GM12873 (cell line): ENCODE measurements around the gene FARS2.

Source experiments
- TF ChIP-seq, protein P1 (sequence below): IDR thresholded peaks from 2 replicates; pipeline ENCODE4 v1.5.1; 2012; ENCODE audit warnings: low read depth, mild to moderate bottlenecking, moderate library complexity, low read length, control low read depth; ENCODE audit not compliant: insufficient read depth; ENCODE audit errors: missing control alignments

Gene FARS2

DNA sequence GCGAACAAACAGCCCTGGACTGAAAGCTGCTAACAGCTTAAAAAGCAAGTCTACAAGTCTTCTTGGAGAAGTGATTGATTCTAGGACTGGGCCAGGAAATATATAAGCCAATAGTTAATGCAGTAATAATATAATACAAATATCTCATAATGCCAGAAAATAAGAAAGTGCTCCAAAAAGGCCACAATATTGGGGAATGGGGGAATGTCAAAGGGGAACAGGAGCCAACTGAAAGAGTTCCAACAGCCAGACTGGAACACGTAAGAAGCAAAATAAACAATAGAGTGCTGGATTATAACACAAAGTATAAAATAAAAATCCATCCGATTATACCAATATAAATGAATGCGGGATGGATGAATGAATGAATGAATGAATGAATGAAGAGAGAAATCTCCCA lies 449.6 kb downstream of the FARS2 start:
- TF ChIP-seq, protein P1, sequence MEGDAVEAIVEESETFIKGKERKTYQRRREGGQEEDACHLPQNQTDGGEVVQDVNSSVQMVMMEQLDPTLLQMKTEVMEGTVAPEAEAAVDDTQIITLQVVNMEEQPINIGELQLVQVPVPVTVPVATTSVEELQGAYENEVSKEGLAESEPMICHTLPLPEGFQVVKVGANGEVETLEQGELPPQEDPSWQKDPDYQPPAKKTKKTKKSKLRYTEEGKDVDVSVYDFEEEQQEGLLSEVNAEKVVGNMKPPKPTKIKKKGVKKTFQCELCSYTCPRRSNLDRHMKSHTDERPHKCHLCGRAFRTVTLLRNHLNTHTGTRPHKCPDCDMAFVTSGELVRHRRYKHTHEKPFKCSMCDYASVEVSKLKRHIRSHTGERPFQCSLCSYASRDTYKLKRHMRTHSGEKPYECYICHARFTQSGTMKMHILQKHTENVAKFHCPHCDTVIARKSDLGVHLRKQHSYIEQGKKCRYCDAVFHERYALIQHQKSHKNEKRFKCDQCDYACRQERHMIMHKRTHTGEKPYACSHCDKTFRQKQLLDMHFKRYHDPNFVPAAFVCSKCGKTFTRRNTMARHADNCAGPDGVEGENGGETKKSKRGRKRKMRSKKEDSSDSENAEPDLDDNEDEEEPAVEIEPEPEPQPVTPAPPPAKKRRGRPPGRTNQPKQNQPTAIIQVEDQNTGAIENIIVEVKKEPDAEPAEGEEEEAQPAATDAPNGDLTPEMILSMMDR, result no peak

DNA sequence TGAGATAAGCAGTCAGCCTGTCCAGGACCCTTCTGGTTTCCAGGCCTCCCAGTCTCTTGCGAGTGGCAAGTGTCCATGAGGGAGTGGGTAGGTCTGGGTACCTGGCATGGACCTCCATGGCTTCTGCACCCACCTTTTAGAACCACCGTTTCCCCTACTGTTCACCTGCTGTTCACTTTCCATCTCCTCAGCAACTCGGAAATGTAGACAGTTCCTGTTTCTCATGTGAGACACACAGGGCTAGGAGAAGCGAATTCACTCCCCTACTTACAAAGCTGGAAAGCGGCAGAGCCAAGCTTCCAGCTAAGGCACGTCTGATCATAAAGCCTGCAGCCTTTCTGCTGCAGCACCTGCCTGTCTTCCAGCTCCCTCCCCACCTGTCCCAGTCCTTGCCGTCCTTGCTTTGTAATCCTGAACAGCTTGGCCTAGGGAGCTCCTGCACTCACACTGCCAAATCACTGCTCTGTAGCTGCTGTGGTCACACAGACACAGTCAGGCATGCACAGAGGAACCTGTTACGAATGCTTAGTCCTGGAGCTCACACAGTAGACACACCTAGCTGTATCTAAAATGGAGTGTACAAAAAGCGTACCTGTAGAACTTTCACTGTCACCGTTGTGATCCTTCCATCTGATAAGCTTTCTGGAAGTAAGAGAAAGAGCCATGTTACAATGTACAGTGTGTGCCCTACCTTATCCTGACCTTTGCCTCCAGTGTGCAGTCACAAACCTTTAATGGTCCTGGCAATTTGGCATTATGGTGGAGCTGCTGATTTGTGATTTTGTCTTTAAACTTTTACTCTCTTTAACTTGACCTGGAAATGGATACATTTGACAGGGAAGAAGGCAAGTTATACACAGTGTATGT lies 451.3 kb downstream of the FARS2 start:
- TF ChIP-seq, protein P1, result no peak

DNA sequence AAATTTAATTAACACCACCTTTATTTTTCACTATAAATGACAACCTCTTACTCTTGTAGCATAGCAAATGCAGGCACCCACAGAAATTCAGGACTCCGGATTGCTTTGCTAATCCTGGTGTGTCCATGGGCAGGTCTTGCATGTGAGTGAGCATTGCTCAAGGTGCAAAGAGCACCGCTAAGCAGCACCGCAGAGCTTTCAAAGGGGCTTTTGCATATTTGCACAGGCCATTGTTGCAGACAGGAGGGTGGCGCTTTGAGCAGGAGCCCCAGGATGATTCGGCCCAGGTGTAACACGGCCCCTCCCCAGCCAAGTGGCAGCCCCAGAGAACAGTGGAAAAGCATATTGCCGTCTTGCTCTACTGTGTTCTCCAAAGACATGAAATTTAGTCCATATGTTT lies 452.2 kb downstream of the FARS2 start:
- TF ChIP-seq, protein P1, result no peak

DNA sequence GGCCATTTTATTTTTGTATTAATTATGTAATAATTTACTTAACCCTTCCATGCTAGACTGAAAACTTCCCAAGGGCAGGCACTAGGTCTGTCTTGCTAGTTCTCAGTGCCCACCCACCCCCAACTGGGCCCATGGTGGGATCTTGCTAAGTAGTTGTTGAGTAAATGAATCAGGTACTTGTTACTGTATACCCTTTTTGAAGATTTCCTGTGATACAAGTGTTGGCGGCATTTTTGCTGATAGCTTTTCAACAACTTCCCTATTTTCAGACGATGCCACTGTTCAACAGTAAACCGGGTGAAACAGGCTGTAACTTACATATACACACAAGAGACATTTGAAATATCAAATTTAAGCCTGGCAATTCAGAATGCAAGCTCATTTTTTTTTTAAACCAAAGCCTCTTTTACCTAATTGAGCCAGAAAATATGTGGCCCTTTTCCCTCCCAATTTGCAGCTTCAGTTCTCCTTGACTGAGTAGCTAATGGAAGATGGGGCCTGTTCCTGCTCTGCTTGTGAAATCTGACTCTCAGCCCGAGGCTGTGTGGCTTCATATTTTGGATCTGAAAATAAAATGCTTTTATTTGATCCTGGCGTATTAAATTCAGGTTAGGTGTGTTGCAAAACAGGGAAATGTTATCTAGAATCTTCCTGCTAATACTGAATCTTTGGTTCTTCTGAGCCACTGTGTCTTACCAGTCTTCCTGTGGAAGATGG lies 457.1 kb downstream of the FARS2 start:
- TF ChIP-seq, protein P1, result no peak

DNA sequence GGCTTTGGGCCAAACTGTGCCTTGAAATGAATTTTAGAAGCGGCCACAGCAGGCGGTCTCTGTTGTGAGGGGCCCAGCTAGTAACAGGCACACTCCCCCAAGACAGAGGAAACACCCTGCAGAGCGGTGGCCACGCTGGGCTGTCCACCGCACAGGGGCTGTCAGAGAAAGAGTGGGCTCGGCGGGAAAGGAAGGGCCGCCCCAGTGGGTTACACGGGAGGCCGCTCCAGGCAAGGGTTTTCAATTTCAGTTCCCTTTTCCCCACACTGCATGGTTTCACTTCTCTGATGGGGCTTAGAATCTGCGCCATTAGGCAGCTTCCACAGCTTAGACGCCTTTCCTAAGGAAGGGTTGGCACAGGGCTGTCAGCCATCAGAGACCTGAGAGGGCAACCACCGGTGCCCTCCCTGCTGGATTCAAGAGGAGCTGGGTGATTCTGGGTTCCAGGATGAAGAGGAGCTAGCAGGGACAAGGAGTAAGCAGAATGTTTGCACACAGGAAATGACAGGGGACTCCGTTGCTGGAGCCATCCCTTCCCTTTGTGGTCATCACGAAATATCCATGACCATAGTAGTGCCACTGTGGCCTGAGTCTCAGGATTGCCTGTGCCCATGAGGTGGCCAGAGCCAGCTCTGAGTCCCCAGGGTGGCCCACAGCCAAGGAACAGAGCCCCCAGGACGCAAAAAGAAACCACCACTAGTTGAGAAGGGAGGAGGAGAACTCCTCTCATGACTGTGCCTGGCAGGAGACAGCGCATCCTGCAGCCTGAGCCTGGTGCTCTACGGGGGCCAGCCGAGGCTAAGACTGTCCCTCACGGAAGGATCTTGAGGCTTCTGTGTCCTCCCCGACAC lies 462.8 kb downstream of the FARS2 start:
- TF ChIP-seq, protein P1, result peak; percentile 13

DNA sequence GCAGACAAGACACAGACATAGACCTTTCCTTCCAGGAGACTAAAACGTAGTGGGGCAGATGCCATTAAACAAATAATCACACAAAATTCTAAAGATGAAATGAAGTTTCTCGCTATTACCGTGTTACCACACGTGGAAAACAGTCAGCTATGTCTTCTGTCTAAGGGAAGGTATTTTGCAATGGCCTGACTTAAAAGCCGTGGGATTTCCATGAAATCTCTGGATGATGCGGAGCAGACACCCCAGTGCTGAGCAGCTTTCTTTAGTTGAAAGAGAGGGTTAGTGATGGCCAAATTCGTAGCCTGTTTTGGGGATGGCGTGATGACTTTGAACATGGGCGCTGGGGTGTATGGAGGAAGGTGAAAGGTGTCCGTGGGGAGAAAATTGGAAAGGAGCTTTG lies 463.6 kb downstream of the FARS2 start:
- TF ChIP-seq, protein P1, result no peak
